HG03103 (cell line): Measurements from ENCODE around the gene GPR157.
A peak's percentile ranks its signal among the peaks of the same experiment; 100 is the strongest.

Experiments used
- ATAC-seq: cut with Tn5 transposase; IDR thresholded peaks from one replicate; pipeline ENCODE4 v1.9.1; 2021; ENCODE audit warnings: low read depth; ENCODE audit not compliant: unreplicated experiment

GPR157 gene

DNA sequence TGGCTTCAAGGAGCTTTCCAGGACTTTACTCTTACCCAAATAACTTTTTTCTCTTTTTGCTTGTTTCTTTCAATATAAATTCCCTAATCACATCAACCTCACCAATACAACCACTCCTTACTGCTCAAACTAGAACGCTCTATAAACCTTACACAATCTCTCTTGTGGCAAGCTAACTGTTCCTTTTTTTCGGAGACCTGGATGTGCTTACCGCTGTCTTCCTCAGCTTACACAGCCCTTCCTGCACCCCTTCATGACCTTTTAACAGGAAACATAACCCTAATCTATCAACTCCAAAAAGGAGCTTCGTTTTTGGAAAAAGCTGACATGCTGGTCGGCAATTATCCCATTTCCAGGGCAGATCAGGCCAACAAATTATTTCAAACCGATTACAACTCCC lies 35.3 kb downstream of the GPR157 start:
- no peak for ATAC-seq

- ATAC-seq: no peak
Measured at GRCh38 chr1:9093091-9093490, 35.8 kb downstream of the GPR157 start.

DNA sequence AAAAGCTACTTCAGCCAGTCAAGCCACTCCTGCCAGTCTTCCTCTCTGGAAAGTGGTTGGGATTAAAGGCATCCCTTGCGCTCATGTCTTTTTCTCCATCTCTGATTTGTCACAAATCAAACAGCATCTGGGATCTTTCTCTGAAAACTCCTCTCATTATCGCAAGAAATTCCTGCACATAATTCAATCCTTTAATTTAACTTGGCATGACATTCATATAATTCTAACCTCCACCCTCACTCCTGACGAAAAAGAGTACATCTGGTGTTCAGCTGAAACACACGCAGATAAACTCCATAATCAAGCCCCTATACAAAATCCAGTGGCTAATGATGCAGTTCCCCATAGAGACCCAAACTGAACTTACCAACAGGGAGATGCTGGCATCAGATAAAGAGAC lies 40.1 kb downstream of the GPR157 start:
- no peak for ATAC-seq

DNA sequence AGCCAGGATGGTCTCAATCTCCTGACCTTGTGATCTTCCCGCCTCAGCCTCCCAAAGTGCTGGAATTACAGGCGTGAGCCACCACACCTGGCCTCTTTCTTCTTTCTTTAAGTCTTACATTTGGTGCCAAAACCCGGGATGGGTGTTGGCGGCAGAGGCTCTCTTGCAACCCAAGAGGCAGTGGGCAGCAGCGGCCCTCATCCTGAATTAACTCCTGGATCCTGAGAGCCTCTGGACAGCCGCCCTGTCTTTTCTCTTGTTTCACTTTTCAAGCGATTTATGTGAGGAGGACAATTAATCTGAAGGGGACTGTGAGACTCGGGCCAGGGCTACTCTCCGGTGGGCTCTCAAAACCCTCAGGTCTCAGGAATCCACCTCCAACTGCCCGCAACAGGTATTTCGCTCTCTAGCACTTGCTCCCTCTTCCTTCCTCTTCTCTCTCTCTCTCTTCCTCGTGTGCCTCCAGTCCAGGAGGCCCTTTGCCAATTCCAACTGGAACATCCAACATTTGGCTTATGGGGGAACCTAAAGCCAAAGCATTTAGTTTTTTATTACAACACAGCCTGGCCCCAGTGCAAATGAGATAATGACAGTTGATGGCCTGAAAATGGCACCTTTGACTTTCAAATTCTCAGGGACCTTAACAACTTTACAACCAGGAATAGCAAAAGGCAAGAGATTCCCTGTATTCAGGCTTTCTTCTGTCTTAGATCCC lies 41.3 kb downstream of the GPR157 start:
- ATAC-seq: no peak

- ATAC-seq: no peak
Measured at GRCh38 chr1:9086796-9087195, 42.1 kb downstream of the GPR157 start.

DNA sequence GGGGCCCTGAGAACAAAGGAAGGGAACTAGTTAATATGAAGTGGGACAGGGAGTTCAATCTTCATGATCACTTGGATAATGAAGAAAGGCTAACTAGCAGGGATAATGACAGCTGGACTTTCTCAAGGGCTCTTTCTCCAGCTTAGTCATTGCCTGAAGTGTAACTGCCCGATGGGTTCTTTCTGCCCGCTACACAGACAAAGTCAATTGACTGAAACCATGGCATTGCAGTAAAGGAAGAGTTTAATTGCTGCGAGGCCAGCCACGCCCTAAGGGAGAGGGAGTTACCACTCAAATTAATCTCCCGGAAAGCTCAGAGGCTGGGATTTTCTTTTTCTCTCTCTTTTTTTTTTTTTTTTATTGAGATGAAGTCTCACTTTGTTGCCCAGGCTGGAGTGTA lies 42.9 kb downstream of the GPR157 start:
- no peak for ATAC-seq

- no peak for ATAC-seq
Measured at GRCh38 chr1:9085306-9085940, 43.5 kb downstream of the GPR157 start.

- no peak for ATAC-seq
Measured at GRCh38 chr1:9084906-9085305, 44.0 kb downstream of the GPR157 start.

DNA sequence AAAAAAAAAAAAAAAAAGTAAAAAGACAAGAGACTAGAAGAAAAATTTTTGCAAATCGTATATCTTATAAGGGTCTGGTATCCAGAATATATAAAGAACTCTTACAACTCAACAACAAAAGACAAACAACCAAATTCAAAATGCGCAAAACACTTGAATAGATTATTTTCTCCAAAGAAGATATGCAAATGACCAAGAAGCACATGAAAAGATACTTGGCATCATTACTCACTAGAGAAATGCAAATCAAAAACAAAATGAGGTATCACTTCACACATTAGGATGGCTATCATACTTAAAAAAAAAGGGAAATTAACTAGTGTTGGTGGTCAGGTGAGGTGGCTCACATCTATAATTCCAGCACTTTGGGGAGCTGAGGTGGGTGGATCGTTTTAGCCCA lies 47.4 kb downstream of the GPR157 start:
- no peak for ATAC-seq

DNA sequence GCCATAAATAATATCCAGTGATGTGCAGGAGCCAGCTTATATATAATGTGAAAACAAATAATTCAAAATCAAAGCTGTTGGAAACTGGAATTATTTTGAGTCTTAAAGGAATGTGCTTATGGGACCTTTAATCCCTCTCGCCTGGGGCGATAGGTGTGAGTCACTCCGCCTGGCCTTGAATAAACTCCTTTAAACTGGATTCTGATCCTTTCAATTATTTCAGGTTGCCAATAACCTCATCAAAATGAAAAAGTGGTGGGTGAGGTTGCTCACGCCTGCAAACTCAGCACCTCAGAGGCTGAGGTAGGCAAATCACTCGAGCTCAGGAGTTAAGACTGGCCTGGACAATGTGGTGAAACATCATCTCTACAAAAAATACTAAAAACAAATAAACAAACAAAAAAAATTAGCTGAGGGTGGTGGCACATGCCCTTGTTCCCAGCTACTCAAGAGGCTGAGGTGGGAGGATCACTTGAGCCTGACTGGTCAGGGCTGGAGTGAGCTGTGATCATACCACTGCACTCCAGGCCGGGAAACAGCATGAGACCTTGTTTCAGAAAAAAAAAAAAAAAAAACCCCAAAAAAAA lies 48.1 kb downstream of the GPR157 start:
- ATAC-seq: no peak

- no peak for ATAC-seq
Measured at GRCh38 chr1:9079988-9080704, 48.8 kb downstream of the GPR157 start.

DNA sequence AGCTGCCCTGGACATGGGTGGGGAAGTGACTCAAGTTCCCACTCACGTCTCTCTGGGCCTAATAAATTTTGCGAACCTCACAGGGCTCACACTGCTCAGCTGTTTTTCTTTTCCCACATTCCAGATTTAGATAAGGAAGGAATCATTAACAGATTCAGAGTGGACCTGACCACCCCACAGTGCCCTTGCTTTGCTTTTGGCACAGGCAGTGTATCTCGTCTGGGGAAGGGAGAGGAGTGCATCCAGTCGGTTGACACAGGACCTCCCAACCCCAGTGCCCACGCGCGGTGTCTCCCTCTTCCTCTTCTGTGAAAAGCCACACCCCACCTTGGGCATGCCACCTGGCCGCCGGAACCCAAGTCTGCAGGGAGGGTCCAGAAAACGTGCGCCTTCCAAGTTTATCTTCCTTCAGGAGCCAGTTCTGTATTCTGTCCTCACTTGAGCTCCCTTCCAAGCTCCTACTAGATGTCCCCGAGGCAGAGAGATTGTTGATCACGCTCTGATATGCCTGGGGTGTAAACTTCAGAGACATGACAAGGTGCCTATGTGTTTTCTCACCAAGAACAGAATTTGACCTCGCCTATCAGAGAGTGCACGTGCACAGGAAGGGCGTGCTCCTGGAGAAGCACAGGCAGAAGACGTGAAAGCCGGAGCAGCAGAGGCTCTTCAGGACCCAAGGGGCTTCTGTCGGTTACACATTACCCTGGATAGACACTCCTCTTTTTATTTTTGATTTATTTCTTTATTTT lies 50.0 kb downstream of the GPR157 start:
- no peak for ATAC-seq

GRCh38 chr1:9078015-9078751 lies 50.7 kb downstream of the GPR157 start:
- ATAC-seq: no peak

DNA sequence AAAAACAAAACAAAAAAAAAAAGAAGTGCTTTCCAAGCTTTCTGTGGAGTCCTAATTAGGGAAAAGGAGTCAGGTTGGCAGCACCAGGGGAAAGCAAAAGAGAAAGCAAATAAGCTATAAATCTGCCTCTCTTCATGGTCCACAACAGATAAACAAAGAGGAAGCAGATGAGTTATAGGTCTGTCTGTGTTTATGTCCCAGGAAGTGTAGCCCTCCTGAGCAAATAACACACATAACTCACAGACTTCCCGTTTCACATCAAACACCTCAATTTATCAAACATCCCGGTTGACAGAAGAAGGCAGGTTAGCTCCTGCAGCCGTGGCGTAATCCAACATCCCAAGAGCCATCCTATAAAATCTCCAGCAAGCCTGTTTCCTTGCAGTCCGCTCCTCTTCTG lies 53.9 kb downstream of the GPR157 start:
- no peak for ATAC-seq

- ATAC-seq: no peak
Measured at GRCh38 chr1:9073143-9073542, 55.8 kb downstream of the GPR157 start.

DNA sequence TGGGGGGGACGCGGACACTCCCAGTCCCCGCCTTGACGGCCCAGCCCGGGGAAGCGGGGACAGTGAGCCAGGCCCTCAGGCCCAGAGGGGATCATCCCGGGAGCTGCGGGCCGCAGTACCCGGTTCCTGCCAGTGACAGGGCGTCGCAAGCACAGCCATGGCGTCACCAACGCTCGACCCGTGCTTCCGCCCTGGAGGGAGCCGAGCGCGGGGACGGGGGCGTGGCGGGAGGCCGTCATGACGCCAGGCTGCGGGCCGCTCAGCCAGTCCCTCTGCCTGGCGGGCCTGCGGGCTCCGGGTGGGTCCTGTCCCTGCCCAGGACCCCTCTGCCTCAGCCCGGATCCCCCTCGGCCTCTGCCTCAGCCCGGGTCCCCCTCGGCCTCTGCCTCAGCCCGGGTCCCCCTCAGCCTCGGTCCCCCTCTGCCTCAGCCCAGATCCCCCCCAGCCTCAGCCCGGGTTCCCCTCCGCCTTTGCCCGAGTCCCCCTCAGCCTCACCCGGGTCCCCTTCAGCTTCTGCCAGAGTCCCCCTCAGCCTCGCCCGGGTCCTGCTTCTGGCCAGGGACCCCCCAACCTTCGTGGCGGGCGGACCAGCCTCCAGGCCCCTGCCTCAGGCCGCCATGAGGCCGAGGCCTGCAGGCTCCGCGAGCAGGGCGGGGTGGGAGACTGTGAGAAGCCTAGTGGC lies 57.2 kb downstream of the GPR157 start:
- no peak for ATAC-seq

GRCh38 chr1:9070486-9070885 lies 58.4 kb downstream of the GPR157 start:
- ATAC-seq: no peak

DNA sequence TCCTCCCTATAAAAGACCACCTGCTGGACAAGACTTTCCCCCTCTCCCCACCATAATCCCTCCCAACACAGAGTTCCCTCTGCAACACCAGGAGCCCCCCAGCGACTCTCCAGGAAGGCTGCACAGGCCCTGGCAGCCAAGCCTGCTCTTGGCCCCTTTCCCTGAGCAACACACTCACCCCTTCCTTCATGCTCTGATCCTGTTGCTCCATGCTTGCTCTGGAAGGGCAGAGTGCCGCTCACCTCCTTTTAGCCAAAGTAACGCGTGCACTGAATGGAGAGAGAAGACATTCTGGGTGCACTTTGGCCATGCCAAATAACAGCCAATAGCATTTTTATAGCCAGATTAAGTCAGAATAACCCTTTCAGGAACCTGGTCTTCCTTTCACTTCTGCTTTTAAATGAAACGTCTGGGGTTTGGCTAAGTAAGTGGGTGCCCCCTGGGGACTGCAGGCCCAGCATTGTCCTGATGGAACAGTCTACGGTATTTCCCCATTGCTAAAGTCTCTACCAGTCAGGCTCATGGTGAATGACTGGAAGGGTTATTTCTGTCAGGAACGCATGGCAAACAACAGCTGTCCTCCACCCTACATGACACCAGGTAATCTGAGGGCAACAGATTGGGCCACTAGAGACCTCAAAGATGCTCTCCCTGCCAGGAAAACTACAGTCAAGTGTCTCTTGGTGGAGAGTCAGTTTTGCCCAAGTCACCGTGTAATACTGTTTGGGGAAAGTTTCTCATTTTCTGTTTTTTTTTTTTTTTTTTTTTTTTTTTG lies 59.4 kb downstream of the GPR157 start, which contains the start of gene SLC2A5:
SLC2A5 (minus strand) TSS at position 310 of the 775 bp plus-strand sequence; CDS start at position 211, 99 bp downstream.
- peak; percentile 84 for ATAC-seq

- no peak for ATAC-seq
Measured at GRCh38 chr1:9068981-9069325, 59.9 kb downstream of the GPR157 start.
